GM21360 (cell line): ENCODE results near the gene LHPP.

Experiments
- ATAC-seq: cut with Tn5 transposase; IDR thresholded peaks from one replicate; pipeline ENCODE4 v1.9.1; 2021; ENCODE audit warnings: mild to moderate bottlenecking, moderate library complexity; ENCODE audit not compliant: unreplicated experiment

The LHPP gene

DNA sequence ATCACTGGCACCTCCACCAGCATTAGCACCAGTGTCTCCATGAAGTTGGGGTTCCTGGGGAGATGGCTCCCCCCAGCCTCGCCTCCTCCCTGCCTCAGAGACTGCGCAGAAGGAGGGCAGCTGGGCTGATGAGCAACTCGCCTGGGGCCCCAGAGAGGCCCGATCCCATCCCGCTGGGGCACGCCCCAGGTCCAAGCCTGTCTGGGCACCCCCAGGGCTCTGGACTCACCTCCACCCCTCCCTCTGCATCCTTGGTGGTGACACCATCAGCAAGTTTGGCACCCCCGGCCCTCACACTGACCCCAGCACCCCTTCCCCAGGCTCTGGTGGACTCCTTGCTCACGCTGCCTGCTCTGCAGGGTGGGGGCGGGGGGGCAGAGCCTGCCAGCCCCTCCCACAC lies 89.5 kb downstream of the LHPP start:
- ATAC-seq = no peak

DNA sequence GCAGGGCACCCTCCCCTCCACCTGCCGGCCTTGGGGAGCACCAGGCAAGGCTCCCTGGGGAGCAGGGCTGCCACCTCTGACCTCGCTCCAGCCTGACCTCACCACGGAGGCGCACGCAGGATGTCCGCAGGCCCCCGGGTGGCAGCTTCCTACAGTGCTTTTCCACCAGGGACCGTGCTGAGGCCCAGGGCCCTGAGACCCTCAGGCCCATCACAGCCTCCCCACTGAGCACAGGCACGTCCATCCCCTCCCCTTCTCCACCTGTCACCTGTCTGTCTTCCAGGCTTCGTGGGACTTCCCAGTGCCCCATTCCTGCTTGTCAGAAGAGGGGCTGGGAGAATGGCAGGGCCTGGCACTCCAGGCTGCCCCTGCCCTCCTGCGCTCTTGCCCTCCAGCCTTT lies 90.1 kb downstream of the LHPP start:
- no peak for ATAC-seq

DNA sequence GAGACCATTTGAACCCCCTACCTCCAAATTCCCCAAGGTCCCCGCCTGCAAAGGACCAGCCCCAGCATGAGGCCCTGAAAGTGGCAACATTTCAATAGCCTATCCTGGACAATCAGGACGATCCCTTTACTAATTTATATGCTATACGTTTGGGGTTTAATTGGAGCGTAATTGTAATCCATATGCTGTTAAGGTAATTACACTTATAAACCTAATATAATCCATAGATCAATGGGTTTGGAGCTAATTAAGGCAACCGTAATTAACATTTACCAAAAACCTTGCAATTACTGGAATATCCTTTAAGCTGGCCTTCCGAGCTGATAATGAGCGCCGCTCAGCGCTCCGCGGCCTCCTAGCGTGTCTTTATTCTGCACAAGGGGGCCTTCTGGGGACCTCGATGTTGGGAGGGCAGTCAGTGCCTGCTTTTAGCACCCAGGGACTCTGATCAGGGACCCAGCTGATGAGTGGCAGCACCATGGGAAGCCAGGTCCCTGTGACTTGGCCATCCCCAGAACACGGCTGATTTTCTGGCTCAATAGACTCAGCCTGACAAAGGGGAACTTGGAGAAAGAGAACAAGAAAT lies 91.2 kb downstream of the LHPP start:
- no peak for ATAC-seq

DNA sequence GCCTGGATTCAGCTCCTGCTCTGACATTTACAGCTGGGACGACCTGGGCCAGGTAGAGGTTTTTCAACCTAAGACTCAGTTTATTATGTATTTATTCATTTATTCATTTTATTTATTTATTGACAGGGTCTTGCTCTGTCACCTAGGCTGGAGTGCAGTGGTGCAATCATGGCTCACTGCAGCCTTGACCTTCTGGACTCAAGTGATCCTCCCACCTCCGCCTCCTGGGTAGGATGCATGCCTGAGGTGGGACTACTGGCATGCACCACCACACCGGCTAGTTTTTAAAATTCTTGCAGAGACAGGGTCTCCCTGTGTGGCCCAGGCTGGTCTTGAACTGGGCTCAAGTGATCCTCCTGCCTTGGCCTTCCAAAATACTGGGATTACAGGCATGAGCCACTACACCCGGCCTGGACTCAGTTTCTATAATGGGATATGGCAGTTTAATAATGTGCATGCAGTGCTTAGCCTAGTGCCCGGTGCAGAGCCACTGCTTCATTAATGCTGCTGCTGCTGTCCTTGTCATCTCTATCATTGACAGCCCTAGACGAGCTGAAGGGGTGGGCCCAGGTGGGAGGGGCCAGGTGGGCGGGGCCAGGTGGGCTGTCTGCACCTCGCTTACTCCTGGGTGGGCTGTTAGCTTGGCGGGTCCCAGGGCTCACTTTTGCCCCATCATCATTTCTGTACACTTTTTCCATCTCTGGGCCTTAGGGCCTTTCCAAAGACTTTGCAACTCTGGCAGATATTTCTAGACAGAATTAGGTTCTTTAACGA lies 92.6 kb downstream of the LHPP start:
- no peak for ATAC-seq

DNA sequence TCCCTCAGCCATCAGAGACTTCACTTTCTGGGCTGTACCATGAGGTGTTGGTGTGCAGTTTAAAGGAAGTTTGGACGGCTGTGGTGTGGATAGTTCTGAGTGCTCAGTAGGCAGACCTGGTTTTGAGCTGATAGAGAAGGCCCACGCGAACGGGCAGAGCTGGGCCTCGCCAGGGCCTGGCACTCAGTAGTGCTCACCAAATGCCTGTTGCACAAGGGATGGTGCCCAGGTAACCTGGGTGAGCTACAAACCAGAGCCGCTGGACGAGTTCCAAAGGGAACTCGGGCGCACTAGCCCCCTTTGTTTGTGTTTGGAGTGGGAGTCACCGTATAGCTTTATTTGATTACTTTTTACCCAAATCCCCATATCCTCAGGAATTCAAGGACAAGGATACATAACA lies 95.5 kb downstream of the LHPP start:
- no peak for ATAC-seq

DNA sequence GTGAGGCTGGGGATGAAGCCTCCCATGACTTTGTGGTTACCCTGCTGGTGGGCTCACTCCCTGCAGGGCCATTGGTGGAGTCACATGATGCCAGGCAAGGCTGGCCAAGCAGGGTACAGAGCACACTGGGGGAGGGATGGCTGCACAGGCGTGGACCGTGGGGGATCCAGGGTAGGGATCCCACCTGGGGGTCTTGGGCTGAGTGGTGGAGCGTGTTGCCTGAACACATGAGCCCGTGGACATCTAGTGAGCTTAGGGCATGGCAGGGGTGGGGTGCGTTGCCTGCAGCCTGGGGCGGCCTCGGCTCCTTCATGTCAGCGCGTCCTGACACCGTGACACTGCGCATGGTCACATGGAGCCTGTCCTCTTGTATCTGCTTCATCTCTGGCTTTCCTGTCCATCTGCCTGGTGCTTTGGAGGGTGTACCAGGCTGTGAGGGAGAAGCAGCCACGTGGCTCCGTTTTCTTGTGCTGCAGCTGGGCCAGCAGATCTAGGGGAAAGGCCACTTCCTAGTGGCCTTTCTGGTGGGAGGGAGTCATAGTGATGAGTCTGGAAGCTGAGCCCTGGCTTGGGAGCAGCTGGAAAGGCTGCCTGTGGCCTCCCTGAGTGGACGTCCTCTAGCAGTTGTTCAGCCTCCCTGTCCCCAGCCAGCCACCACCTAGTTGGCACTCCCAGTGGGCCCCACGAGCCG lies 96.2 kb downstream of the LHPP start:
- ATAC-seq = no peak

DNA sequence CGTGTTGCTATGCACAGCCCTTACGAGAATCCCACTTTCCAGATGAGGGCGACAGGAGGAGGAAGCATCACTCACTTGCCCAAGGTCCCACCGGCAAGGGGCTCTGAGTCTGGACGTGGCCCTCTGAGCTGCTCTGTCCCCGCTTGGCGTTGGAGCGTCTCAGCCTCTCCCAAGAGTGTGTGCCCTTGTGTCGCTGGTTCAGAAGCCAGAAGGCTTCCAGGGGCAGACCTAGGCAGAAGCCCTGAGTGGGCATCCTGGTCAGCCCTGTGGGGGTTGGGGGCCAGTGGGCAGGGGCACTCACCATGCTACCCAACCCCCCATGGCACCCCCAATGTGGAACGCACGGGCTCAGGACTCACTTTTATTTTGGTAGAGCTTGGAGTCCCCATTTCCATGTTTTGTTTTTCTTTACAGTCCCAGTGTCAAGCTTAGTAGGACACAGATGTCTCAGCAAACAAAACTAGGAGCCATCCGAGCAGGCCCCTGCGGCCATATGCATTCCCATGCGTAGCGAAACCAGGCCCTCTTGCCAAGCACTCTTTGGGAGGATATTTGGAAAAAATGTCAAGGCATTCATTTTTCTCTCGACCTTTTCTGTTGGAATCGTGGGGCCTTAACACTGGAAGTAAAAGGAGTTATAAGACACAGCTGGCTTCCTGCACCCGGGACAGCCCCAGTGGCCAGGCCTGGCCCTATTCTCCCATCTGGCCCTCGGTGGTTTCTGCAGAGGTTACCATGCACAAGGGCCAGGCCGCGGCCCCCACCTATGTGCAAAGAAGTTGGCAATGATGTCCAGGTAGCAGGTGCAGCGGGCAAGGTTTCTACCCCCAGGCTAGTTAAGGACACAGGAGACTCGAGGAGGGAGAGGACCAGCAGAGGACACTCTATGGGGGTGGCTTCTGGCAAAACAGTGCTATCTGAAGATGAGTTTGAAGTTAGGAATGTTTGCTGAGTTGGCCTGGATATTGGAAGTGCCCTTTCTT lies 97.0 kb downstream of the LHPP start:
- no peak for ATAC-seq

DNA sequence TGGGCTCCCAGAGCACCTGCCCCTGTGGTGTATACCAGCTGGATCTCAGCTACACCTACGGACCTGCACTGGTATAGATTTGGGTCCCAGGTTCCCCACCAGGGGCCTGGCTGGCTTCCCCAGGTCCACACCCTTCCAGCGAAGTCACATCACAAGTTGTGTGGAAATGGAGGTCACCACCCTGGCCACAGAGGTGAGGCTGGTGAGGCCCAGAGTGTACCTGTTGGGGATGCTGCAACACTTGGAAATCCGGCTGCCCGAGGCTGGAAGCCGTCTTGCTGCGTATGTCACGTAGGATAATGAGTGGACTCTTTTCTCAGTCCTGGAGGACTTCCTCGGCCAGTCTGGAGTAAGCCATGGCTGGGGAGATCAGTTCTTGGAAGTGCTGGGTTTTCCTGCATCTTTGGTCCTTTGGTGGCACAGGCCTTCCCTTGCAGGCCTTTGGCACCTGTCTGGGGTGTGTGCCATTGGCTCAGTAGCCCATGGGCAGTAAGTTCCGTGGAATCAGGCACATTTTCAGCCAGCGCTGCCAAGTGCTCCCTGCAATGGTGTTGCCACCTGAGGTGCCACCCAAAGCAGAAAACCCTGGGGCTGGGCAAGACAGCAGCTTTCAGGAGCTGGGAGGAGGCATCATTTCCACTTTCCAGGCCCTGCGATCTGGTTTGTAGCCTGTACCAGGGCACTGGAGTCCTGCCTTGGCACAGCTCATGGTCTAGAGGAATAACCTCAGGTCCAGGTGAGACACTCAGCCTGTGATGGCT lies 97.9 kb downstream of the LHPP start:
- no peak for ATAC-seq

DNA sequence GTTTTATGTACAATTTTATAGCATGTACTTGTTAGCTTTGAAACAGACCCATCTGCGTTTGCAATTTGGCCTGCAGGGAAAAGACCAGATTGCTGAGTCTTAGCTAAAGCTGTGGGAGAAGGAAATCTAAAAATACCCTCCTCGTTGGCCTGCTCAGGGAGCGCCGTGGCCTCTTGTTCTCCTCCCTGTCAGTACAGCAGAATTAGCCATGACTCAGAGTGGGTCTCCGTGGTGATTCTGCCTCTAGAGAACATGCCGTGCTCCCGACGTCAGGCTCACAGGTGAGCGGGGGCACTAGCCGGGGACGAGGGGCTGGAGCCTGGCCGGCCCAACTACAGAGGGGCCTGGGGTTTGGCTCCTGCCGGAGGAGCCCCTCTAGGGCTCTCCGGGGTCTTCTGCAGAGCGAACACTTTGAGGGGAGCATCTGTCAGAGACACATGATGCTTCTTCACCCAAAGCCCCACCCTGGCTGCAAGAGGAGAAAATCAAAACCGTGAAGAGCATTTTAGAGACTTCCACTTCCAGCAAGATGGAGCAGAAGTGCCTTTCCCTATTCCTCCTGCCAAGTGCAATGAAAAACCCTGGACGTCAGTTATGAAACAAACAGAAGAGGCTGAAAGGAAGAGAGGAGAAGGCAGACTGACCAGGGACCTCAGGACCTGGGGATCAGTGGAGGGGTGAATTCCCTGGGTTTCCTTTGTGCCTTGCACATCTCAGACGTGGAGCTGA lies 98.9 kb downstream of the LHPP start:
- ATAC-seq = no peak

DNA sequence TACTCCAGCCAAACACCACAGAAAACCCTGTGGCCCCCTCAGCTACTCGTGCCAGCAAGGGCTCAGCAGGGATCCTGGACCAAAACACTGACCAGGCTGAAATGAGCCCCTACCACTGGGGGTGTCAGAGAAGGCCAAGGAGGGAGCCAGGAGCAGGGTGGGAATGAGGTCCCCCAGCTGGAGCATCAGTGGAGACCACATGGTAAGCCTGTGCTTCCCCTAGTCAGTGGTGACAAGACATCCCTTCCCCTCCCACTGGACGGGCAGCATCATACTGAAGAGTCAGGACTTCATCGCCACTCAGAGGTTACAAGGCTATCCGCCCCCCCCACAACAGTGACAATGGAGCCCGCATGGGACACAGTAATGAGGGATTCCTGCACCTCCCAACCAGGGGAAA lies 99.6 kb downstream of the LHPP start:
- ATAC-seq = no peak

DNA sequence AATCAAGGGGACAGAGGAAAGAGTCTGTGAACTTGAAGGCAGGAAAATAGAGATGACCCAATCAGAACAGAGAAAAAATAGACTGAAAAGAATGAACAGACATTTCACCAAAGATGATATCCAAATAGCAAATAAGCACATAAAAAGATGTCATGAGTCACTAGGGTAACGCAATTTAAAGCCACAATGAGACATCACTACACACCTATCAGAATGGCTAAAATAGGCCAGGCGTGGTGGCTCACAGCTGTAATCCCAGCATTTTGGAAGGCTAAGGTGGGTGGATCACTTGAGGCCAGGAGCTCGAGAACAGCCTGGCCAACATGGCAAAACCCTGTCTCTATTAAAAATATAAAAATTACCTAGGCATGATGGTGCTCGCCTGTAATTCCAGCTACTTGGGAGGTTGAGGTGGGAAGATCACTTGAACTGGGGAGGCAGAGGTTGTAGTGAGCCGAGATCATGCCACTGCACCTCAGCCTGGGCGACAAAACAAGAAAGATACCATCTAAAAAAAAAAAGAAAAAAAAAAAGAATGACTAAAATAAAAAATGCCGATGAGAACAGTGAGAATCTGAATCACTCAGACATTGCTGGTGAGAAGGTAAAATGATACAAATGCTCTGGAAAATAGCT lies 100.9 kb downstream of the LHPP start:
- no peak for ATAC-seq

DNA sequence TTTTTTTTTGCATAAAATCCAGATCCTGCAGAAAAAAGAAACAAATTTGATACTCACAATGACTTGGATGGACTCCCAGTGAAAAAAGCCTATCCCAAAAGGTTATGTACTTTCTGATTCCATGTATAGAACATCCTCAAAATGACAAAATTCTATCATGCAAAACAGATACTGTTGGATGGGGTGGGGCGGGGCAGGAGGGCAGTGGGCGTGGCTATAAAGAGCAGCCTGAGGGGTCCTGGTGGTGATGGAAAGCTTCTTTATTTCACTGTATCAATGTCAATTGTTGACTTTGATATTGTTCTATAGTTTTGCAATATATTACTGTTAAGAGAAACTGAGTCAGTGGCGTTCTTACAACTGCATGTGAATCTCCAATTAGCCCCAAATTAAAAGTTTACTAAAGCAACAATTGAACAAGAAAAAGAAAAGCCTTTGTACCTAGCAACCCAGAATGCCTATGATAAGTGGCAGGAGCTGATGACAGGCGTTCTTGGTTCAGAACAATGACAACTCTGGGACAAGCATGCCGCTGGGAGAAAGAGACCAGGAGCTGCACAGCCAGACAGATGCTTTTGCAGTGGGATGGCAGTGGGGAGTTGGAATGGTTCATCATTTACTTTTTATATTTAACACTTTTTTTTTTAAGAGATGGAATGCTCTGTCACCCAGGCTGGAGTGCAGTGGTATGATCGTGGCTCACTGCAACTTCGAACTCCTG lies 101.9 kb downstream of the LHPP start:
- no peak for ATAC-seq

DNA sequence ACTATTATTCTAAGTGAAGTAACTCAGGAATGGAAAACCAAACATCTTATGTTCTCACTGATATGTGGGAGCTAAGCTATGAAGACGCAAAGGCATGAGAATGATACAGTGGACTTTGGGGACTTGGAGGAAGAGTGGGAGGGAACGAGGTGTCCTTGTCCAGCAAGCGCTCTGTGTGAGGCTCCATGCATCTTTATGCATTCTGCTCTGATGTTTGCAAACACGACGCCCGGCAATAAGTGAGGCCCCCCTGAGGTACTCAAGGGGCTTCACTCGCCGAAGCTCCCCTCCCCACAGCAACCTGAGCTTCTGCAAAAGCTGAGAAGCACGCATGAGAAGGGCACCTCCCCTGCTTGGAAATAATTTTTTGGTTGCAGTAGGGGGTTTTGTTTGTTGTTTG lies 103.3 kb downstream of the LHPP start:
- no peak for ATAC-seq

DNA sequence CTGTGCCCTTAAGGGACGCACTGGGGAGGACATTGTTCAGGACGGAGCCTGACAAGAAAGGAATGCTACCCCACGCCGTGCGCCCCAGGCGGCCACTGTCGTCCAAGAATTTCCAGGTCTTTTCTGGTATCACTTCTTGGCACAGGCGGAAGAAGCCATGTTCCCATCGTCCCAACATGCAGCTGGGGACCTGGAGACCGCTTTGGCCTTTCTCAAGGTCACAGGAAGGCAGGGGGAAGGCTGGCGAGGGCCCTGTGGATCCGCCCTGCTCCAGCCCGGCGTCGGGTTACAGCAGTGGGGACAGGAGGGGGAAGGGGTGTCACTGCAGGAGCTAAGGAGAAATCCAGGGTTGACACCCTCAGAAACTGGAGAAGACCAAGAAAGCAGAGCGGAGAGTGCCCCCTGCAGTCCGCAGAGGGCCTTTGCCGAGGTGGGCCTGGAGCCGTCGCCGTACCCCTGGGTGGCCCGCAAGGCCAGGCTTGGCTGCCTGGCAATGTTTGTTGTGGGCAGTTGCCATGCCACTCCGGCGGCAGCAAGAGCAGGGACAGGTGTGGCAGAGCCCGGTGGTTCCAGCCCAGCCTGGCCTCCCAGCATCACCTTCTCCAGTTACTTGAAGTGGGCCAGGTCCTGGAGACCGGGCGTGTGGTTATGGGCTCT lies 104.1 kb downstream of the LHPP start:
- ATAC-seq = no peak

DNA sequence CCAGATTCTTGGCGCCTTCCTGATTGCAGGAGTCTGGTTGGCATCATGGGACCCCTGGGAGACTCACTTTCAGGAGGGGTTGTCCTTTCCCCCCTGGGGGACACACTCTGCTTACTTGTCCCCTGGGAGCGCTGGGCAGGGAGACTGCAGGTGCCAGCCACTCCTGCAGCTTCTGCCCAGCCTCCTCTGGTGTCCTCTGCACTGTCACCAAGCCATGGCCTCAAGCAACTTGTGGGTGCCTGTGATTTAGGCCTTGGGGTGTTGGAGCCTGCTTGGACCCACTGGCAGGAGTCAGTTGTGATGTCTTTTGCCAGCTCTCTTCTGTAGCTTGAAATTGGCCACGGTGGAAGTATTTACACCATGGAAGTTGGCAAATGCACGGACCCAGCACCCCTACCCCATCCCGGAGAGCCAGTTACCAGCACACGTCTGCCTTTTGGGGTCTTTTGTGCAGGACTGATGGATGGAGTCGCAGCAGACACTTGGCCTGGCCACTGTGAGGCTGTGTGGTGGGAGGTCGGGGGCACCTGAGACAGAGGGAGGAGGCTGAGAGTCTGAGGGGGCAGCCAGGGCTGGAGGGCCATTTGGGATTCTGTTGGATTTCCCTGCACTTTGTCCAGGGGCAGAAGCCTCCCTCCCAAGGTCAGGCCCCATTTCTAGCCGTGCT lies 104.7 kb downstream of the LHPP start:
- no peak for ATAC-seq

DNA sequence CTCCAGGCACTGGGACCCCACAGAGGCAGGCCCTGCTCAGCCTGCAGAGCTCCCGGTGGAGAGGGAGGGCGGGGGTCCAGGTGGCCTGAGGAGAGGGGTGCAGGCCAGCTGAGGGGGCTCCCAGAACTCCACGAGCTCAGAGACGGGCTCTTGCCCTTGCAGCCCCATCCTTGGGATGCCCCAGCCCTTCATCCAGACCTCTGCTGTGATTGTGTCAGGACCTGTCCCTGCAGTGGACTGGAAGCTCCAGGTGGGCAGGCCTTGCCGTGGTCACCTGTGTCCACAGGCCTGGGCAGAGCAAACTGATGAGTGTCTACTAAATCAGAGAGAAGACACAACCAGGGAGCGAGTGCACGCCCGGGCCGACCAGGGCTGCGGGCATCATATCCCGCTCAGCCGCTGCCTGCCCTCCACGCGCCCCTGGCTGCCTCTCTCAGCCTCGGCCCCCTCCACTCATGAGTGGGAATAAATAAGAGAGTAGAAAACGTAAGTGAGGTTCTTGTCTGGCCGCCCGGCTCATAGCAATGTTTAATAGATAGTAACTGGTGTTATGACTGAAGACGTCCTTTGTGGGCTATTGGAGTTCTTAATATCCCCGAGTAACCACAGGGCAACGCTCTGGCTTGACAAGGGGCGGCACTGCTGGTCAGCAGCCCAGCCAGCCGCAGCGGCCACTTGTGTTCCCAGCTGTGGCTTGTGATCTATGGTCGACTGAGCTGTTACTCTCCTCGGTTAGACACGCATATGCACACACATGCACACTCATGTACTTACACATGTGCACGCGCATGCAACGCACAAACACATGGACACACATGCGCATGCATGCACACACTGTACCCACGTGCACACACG lies 105.6 kb downstream of the LHPP start:
- ATAC-seq = no peak

DNA sequence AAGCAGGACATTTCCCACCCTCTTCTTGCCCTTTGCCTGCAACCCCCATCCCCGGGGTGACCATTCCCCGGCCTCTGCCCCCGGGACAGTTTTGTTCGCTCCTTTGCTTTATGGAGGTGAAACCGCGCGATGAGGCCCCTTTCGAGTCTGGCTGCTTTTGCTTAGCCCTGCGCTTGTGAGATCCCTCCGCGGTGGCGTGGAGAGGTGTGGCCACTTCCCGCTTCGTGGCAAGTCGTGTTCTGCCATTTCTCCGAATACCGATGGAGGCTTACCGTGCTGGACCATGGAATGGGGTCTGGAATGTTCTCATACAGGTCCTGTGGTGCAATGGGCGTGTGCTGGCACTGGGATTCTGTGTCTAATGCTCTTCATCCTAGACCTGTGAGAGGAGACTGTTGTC lies 106.7 kb downstream of the LHPP start:
- no peak for ATAC-seq
